Globus pallidus (tissue), 1 donor: Measurements from ENCODE around the gene FOXS1.
A peak's percentile ranks its signal among the peaks of the same experiment; 100 is the strongest.
"Not testable (repeated sequence)": the region's sequence is repeated elsewhere in the genome, so short reads cannot be mapped to it uniquely, and the experiment has no call there.

Source experiments
- DNase-seq: peaks from one replicate; pipeline ENCODE4 v3.0.0-alpha.2; 2015; ENCODE audit warnings: low spot score

The FOXS1 gene

DNA sequence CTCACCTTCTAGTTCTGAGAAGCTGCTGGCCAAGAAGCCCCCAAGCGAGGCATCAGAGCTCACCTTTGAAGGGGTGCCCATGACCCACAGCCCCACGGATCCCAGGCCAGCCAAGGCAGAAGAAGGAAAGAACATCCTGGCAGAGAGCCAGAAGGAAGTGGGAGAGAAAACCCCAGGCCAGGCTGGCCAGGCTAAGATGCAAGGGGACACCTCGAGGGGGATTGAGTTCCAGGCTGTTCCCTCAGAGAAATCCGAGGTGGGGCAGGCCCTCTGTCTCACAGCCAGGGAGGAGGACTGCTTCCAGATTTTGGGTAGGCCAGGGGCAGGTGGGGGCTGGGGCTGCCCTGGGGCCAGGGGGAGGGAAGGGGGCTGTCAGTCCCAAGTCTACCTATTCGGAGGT, 24.0 kb downstream of the FOXS1 start:
- DNase-seq: no peak

DNA sequence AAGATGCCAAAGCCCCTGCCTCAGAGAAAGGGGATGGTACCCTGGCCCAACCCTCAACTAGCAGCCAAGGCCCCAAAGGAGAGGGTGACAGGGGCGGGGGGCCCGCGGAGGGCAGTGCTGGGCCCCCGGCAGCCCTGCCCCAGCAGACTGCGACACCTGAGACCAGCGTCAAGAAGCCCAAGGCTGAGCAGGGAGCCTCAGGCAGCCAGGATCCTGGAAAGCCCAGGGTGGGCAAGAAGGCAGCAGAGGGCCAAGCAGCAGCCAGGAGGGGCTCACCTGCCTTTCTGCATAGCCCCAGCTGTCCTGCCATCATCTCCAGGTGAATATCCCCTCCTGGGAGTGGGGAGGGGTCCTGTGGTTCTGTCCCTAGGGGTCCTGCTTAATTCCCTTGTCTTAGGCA, 25.2 kb downstream of the FOXS1 start:
- no peak for DNase-seq

DNA sequence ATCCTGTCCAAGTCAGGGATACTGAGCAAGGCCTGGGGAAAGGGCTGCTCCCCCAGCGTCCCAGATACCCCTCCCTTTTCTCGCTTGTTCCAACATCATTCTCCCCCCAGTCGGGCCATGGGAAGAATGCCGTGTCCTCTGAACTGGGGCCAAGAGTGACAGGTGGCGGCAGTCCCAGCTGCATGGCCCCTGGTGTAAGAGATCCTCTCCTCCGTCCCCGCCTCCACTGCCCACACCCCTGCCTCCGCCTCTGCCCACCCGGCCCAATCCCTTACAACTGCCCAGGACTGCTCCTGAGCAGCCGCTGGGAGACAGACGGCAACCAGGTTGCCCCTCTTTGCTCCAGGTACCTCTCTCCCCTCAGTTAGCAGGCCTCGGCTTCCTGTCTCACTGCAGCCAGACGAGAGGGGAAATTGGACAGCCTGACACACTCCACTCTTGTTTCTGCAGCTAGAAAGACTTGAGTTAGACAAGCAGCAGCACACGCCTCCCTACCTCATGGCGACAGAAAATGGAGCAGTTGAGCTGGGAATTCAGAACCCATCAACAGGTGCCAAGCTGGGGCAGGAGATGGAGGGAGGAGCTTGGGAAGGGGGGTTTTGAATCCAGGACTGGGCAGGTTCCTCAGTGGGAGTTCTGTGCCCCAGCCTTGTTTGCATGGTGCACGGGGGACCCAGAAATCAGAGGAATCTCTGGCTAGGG, 26.2 kb downstream of the FOXS1 start, which contains the start of gene MYLK2:
Gene MYLK2 (plus strand): TSS at position 274 of the 702 bp plus-strand sequence. CDS start 225 bp downstream, at position 499.
- DNase-seq: no peak

DNA sequence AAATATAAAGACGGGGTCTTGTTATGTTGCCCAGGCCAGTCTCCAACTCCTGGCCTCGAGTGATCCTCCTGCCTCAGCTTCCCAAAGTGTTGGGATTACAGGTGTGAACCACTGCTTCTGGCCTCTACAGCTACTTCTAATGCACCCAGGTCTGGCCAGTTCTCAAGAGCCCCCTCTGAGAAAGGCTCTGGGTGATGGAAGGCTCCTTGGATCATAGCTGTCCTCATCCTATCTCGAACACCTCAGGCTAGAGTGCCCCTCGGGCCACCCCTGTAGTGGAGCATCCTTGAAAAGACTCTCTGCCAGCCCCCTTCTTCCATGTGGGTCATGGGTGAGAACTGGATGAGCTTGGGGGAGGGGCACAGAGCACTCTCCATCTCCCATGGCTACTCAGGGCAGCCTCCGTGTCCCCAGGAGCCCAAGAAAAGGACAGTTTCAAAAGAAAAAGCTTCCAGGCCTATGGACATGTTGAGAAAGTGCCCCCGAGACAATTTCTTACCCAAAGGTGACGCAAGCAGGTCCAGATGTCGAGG, 27.0 kb downstream of the FOXS1 start:
- DNase-seq: no peak

DNA sequence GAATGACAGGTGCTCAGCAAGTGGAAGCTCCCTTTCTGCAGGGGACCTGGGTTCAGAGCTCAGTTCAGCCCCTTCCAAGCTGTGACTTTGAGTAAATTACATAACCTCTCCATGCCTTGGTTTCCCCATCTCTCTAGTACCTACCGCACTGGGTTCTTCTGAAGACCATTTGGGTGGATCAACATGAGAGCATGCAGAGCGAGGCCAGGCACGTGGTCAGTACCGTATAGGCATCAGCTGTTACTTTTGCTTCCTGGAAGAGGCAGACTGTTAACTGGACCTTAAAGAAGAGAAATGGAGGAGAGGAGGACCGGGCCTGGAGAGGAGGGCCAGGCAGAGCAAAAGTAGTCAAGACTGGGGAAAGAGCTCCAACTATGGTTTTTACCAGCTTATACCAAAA, 27.9 kb downstream of the FOXS1 start:
- DNase-seq: no peak

DNA sequence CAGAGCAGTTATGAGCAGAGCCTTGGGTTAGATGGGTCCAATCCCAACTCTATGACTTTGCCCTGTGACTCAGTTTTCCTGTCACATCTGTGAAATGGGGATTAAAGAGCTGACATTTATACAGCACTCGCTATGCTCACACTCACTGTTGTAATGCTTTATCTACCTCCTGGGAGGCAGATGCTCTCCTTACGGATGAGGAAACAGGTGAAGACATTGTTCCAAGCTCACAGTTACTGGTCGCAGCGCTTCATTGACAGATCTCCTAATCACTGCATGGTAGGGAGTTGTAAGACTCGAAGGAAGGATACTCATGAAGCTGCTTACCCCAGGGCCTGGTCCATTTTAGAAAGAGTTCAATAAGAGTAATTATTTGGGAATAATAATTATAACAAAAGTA, 29.2 kb downstream of the FOXS1 start:
- DNase-seq: no peak

DNA sequence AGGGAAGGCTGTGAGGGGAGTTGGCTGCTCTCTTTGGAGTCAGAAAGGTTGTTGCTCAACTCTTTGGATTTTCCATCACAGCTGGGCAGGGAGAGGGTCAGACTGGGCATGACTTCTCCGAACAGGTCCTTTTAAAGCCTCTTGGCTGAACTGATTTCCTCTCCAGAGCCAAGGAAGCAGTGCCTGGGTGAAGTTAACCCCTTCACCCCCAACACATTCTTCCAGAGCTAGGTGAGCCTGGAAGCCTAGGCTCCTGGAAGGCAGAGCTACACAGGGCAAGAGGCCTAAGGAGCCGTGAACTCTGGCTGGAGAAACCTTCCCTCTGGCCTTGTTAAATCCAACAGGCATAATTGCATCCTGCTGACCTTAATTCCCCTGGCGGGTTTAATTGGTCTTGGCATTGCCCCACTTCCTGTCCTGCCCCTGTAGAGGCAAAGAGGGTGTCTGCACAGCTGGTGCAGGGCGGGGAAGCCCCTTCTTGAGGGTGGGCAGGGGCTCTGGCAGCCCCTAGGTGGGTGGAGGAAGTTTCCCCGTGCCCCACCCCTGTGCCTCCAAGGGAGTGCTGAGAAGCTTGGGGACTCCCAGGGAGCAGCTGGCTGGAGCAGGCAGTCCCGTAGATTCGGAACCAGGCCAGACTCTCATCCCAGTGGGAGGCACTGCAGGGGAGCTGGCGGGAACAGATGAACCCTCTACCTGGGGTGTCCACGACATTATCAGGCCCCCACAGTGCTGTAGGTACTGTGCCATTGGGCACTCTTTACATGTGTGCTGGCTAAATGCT, 29.8 kb downstream of the FOXS1 start:
- DNase-seq: no peak

DNA sequence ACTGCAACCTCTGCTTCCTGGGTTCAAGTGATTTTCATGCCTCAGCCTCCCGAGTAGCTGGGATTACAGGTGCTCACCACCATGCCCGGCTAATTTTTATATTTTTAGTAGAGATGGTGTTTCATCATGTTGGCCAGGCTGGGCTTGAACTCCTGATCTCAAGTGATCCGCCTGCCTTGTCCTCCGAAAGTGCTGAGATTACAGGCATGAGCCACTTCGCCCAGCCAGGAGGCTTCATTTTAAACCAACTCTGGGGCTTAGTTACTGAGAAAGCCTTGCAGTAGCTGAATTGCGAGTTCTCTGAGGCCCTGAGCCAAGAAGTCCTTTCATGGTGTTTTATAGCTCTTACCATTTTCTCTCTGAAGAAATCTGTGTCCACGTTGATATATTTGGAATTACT, 31.3 kb downstream of the FOXS1 start:
- DNase-seq: not testable (repeated sequence)

DNA sequence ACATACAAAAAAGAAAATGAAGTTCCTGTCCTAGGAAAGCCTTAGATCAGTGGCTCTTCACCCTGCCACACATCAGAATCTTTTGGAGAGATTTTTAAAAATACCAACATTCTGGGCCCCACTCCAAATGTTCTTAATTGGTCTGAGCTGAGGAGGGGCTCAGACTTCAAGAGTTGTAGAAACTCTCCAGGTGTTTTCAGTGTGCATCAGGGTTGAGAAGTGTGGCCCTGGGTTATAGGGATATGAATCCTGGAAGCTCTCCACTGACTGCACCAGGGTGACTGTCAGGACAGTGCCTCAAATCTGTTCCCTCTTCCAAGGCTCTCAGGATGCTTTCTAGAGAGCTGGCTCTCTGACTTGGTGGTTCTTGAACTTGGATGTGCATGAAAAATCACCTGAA, 31.8 kb downstream of the FOXS1 start:
- no peak for DNase-seq

DNA sequence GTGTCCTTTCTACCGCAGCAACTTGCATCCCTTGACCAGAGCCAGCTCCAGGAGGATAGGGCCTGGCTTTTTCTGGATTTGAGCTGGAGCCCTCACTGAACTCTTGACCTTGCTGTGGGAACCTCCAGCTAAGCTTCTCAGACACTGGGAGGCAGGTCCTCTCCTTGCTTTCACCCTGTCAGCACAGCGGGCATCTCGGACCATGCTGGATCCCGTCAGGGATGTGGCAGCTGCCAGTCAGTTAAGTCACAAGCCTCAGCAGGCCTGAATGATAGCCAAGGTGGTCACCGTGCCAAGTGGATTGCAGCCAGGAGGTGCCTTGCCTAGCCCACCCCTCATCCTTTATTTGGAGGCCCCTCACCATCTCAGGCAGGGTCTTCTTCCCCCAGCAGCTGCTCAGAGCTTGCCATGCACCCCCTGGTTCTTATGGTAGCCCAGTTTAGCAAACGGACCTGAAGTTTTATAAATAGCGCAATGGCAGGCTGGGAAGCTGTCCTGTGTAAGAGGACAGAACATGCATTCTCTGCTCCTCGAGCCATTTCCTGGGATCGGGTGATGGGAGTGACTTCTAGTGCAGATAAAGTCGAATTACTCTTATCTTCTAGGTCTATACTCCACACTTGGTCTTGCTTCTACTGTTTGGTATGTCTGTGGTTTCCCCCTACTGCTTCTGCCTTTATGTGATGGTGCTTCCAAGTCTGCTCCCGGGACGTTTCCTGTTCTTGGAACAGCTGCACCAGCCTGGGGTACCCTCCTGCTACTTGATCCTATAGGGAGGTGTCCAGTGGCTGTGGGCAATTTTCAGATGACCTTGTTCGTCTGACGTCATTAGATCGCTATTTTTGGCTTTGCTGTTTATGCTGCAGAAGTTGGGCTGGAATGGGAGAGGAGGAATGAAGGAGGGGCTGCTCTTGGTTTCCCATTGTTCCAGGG, 33.3 kb downstream of the FOXS1 start:
- no peak for DNase-seq

DNA sequence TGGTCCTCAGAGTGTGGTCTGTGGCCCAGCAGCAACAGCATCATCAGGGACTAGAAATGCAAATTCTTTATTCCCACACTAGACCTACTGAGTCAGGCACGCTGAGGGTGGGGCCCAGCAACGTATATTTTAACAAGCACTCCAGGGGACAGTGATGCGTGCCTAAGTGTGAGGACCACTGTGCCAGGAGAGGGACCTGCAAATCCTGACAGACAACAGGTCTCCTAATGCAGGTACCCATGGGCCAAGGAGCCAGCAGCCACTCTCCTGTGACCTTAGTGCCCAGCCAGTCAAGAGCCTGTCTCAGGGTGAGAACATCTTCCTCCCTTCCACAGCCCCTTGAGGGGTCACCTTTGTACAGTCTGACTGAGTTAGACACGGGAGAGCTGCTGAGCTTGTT, 34.2 kb downstream of the FOXS1 start:
- DNase-seq: no peak

DNA sequence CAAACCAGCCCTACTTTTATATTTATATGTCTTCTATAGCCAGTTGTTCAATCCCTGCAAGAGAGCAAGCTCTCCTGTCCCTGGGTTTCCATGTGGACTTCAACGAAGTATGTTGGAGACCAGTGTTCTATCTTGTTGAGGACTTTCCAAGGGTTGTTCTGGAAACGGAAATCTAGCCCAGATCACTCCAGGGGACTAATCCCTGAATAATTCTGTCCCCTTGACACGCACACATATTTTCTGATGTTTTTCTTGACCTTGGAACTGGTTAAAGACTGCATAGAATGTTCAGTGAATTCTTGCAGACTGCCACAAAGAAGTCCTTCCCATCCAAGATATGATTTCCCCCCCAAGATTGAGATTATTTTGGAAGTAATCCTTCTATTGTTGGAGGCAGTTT, 35.7 kb downstream of the FOXS1 start:
- no peak for DNase-seq

DNA sequence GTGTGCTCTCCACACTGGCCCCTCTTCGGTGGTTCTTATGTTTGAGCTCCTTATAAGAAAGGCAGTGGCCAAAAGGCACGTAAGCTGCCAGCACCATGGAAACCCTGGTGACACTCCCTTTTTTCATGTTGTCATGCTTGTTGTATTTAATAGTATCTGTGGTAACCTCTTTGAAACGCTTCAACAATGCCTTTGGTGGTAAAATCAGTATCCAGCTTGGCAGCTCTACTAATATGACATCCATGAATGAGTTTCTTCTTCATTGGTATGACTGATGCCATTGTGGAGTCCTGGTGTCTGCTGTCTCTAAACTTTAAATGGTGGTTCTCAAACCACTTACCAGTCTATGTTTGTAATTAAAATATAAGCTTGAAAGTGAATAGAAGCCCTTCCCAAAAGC, 36.9 kb downstream of the FOXS1 start:
- no peak for DNase-seq

DNA sequence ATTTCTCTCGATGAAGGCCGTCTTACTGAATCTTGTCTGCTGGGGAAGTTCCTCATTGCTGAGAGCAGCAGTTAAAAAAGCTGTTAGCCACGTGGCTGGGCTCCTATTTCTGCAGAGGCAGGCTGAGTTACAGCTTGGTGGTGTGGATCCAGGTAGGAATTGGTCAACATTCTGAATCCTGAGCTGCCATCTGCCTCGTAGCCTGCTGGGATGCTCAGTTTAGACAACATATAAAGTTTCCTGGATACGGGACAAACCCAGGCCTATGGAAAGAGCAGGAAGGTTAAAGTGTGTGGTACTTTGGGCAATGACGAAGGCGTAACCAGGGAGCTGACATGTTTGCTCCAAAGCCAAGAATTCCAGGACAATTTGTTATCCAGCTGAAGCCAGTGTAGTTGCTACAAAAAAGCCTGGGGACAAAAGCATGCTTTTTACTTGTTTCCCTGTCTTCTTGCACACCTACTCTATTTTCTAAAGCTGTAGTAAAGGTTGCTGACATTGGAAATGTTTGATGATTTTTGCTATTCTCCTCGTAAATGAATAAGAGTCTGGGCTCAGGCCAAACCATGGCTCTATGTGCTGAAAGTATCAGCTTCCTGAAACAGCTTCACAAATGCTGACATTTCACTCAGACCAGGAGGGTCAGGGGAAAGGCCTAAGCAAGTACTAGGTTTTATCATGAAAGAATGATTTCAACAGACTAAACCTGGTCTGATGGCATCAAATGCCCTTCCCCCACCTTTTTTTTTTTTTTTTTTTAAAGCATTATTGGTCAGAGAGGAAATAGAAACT, 38.6 kb downstream of the FOXS1 start:
- DNase-seq: peak; percentile 24

DNA sequence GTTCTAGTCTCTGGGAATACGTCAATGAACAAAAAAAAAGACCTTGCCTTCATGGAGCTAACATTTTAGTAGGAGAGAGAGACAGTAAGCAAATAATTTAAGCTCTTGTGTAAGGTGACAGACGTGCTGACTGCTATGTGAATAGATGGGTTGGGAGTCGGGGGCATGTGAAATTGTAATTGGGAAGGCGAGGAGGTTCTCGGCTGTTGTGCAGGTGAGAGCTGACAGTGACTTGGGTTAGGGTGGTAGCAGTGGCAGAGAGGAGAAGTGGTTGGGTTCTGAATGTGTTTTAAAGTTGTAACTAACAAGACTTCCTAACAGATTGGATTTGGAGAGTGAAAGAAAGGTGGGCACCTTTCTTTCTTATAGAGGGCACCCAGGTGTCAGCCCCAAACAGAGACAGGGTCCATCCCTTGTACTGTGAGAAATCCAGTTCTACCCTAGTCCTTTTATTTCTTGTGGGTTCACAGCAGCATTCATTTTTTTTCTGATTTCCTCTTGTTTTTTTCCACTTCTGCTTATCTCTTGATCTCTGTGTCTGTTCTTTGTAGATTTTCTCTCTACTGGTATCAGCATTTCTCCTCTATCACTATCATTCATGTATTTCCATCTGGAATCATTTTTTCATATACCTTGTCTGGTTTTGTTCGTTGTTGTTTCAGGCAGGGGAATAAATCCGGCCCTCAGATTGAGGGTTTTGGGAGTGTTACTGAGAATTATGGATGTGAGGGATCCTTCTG, 41.7 kb downstream of the FOXS1 start:
- DNase-seq: no peak

DNA sequence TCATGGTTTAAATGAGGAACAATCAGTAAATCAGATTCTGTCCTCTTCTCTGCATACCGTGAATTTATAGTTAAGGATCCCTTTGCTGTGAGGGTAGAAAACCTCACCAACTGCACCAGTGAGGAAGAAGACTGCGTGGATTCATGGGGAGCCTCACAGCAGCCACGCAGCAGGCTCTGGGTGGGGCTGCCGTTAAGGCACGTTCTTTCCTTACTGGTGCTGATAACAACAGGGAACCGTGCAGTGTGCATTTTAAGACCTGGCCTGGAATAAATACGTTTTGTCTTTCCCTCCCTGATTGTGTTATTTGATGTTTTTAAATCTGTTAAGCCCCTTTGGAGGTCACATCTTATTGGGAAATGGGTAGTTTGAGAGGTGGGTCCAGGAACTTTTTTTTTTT, 43.9 kb downstream of the FOXS1 start:
- no peak for DNase-seq

DNA sequence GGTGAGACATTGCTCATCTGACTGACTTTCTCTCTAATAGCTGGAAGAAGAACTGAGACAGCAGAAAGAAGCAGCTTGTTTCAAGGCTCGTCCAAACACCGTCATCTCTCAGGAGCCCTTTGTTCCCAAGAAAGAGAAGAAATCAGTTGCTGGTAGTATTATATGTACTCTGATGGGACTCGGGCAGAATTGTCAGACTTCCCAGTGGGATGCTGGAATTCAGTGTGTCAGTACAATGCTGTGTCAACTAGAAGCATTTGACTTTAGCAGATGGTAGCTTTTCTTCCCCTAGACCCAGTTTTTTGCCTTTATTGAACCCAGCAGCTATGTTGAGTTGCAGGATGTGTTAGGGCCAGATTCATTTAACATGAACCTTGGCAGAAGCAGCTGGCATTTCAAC, 48.0 kb downstream of the FOXS1 start:
- no peak for DNase-seq
